ENCODE measurements around the gene TSPAN17. TPM values are rescaled to one million over a fixed set of nuclear protein-coding genes. Genes with fewer than 3 reads are reported as not detected.

TSPAN17 gene
- total and polyA plus RNA-seq, 2 experiments from 2014 or later: 11.7 to 52.1 TPM

DNA sequence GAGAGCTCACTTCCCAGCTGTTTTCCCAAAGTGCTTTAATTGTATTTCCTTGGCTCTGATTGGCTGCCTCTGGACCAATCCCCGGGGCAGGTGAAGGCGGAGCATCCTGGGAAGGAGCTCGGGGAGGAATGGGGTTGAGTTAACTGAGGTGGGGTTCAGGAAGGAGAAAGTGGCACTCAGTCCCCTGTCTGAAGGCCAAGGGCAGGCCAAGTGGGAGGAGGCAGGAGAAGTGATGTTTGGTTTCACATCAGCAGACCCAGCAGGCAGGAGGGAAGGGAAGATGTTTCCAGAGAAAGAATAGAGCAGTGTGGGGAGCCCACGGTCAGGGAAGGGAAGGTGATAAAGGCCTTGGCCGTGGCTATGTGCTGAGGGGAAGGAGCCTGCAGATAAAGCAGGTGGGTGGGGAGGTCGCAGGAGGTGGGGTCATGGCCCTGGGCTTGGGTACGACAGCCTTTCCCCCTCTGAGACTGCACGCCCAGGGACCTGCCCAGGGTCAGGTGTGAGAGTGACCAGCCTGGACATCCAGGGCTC, 3.1 kb downstream of the TSPAN17 start:
- H3K4me2 ChIP-seq: no peak overlapping the region
- Mint-ChIP-seq H3K4me3 (peak overlapping the region; percentile 27; the same call in 1 of the 3 replicates), H3K4me1 (peaks cover 39% of the 10 kb centered on the region), H3K9me3 (no peaks in the 10 kb centered on the region), H3K27ac (no peak overlapping the region), H3K36me3 (ENCODE audit: low read depth) (peaks cover 8% of the 10 kb centered on the region; the same call in 2 of the 3 replicates), H3K27me3 (ENCODE audit: insufficient read depth, low read depth, poor library complexity) (peaks cover 7% of the 10 kb centered on the region)
- H3K4me1 ChIP-seq (ENCODE audit: insufficient read depth): peaks cover 15% of the 10 kb centered on the region
- H3F3A ChIP-seq (replicated peaks; ENCODE audit: low read depth): 0 out of 2 replicates have a peak, but pooled peaks cover 5% of the 10 kb centered on the region
- peak; percentile 62 for DNase-seq (ENCODE audit: low spot score)
- no peak overlapping the region for H2AFZ ChIP-seq
- no peaks in the 10 kb centered on the region for H3K36me3 ChIP-seq (ENCODE audit: insufficient read depth)
- H3K27ac ChIP-seq (ENCODE audit: low read depth): no peak overlapping the region
- H3K79me2 ChIP-seq (replicated peaks; ENCODE audit: insufficient read depth): peaks cover 35% of the 10 kb centered on the region
- peak; percentile 2; the same call in 1 of the 3 replicates for ATAC-seq
- no peak overlapping the region for H3K4me3 ChIP-seq
- H3K9me2 ChIP-seq (ENCODE audit: insufficient read depth): no peaks in the 10 kb centered on the region; the same call in 1 of the 2 replicates
- TF ChIP-seq JUNB (IDR thresholded peaks at IDR 0.05; ENCODE audit: unreplicated experiment) (no peak), ZNF114 (CRISPR knock-in tag; IDR thresholded peaks at IDR 0.05) (no peak), NANOG (IDR thresholded peaks at IDR 0.05; ENCODE audit: borderline replicate concordance) (no peak), EZH2phosphoT487 (IDR thresholded peaks at IDR 0.05; ENCODE audit: unreplicated experiment) (no peak), POLR2AphosphoS5 (IDR thresholded peaks at IDR 0.05; ENCODE audit: low read depth) (no peak), EZH2 (IDR thresholded peaks at IDR 0.05; ENCODE audit: low read depth, unreplicated experiment) (no peak), CREB1 (CRISPR knock-in tag; IDR thresholded peaks at IDR 0.05; ENCODE audit: low read depth) (no peak), ZNF331 (CRISPR knock-in tag; IDR thresholded peaks at IDR 0.05; ENCODE audit: low read depth) (no peak), STAT1 (IDR thresholded peaks at IDR 0.05; ENCODE audit: unreplicated experiment) (no peak)
- TF ChIP-seq, protein P1, sequence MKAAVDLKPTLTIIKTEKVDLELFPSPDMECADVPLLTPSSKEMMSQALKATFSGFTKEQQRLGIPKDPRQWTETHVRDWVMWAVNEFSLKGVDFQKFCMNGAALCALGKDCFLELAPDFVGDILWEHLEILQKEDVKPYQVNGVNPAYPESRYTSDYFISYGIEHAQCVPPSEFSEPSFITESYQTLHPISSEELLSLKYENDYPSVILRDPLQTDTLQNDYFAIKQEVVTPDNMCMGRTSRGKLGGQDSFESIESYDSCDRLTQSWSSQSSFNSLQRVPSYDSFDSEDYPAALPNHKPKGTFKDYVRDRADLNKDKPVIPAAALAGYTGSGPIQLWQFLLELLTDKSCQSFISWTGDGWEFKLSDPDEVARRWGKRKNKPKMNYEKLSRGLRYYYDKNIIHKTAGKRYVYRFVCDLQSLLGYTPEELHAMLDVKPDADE (IDR thresholded peaks at IDR 0.05): no peak
- TF ChIP-seq, protein P2, sequence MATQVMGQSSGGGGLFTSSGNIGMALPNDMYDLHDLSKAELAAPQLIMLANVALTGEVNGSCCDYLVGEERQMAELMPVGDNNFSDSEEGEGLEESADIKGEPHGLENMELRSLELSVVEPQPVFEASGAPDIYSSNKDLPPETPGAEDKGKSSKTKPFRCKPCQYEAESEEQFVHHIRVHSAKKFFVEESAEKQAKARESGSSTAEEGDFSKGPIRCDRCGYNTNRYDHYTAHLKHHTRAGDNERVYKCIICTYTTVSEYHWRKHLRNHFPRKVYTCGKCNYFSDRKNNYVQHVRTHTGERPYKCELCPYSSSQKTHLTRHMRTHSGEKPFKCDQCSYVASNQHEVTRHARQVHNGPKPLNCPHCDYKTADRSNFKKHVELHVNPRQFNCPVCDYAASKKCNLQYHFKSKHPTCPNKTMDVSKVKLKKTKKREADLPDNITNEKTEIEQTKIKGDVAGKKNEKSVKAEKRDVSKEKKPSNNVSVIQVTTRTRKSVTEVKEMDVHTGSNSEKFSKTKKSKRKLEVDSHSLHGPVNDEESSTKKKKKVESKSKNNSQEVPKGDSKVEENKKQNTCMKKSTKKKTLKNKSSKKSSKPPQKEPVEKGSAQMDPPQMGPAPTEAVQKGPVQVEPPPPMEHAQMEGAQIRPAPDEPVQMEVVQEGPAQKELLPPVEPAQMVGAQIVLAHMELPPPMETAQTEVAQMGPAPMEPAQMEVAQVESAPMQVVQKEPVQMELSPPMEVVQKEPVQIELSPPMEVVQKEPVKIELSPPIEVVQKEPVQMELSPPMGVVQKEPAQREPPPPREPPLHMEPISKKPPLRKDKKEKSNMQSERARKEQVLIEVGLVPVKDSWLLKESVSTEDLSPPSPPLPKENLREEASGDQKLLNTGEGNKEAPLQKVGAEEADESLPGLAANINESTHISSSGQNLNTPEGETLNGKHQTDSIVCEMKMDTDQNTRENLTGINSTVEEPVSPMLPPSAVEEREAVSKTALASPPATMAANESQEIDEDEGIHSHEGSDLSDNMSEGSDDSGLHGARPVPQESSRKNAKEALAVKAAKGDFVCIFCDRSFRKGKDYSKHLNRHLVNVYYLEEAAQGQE (IDR thresholded peaks at IDR 0.05; ENCODE audit: unreplicated experiment): no peak
- TF ChIP-seq, protein P3, sequence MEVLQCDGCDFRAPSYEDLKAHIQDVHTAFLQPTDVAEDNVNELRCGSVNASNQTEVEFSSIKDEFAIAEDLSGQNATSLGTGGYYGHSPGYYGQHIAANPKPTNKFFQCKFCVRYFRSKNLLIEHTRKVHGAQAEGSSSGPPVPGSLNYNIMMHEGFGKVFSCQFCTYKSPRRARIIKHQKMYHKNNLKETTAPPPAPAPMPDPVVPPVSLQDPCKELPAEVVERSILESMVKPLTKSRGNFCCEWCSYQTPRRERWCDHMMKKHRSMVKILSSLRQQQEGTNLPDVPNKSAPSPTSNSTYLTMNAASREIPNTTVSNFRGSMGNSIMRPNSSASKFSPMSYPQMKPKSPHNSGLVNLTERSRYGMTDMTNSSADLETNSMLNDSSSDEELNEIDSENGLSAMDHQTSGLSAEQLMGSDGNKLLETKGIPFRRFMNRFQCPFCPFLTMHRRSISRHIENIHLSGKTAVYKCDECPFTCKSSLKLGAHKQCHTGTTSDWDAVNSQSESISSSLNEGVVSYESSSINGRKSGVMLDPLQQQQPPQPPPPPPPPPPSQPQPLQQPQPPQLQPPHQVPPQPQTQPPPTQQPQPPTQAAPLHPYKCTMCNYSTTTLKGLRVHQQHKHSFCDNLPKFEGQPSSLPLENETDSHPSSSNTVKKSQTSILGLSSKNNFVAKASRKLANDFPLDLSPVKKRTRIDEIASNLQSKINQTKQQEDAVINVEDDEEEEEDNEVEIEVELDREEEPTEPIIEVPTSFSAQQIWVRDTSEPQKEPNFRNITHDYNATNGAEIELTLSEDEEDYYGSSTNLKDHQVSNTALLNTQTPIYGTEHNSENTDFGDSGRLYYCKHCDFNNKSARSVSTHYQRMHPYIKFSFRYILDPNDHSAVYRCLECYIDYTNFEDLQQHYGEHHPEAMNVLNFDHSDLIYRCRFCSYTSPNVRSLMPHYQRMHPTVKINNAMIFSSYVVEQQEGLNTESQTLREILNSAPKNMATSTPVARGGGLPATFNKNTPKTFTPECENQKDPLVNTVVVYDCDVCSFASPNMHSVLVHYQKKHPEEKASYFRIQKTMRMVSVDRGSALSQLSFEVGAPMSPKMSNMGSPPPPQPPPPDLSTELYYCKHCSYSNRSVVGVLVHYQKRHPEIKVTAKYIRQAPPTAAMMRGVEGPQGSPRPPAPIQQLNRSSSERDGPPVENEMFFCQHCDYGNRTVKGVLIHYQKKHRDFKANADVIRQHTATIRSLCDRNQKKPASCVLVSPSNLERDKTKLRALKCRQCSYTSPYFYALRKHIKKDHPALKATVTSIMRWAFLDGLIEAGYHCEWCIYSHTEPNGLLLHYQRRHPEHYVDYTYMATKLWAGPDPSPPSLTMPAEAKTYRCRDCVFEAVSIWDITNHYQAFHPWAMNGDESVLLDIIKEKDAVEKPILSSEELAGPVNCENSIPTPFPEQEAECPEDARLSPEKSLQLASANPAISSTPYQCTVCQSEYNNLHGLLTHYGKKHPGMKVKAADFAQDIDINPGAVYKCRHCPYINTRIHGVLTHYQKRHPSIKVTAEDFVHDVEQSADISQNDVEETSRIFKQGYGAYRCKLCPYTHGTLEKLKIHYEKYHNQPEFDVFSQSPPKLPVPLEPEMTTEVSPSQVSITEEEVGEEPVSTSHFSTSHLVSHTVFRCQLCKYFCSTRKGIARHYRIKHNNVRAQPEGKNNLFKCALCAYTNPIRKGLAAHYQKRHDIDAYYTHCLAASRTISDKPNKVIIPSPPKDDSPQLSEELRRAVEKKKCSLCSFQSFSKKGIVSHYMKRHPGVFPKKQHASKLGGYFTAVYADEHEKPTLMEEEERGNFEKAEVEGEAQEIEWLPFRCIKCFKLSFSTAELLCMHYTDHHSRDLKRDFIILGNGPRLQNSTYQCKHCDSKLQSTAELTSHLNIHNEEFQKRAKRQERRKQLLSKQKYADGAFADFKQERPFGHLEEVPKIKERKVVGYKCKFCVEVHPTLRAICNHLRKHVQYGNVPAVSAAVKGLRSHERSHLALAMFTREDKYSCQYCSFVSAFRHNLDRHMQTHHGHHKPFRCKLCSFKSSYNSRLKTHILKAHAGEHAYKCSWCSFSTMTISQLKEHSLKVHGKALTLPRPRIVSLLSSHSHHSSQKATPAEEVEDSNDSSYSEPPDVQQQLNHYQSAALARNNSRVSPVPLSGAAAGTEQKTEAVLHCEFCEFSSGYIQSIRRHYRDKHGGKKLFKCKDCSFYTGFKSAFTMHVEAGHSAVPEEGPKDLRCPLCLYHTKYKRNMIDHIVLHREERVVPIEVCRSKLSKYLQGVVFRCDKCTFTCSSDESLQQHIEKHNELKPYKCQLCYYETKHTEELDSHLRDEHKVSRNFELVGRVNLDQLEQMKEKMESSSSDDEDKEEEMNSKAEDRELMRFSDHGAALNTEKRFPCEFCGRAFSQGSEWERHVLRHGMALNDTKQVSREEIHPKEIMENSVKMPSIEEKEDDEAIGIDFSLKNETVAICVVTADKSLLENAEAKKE (CRISPR knock-in tag; IDR thresholded peaks at IDR 0.05): no peak
- TF ChIP-seq, protein P4, sequence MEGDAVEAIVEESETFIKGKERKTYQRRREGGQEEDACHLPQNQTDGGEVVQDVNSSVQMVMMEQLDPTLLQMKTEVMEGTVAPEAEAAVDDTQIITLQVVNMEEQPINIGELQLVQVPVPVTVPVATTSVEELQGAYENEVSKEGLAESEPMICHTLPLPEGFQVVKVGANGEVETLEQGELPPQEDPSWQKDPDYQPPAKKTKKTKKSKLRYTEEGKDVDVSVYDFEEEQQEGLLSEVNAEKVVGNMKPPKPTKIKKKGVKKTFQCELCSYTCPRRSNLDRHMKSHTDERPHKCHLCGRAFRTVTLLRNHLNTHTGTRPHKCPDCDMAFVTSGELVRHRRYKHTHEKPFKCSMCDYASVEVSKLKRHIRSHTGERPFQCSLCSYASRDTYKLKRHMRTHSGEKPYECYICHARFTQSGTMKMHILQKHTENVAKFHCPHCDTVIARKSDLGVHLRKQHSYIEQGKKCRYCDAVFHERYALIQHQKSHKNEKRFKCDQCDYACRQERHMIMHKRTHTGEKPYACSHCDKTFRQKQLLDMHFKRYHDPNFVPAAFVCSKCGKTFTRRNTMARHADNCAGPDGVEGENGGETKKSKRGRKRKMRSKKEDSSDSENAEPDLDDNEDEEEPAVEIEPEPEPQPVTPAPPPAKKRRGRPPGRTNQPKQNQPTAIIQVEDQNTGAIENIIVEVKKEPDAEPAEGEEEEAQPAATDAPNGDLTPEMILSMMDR (conservative IDR thresholded peaks at IDR 0.05; ENCODE audit: low read depth in 2 of 2): no peak
- H3K27me3 ChIP-seq (ENCODE audit: insufficient read depth): no peaks in the 10 kb centered on the region
- H4K20me1 ChIP-seq (replicated peaks; ENCODE audit: insufficient read depth): no peaks in the 10 kb centered on the region
